ENCODE results near the gene NCAPG2. TPM values are rescaled to one million over a fixed set of nuclear protein-coding genes. Genes with fewer than 3 reads are reported as not detected.
"Not testable (repeated sequence)": the region's sequence is repeated elsewhere in the genome, so short reads cannot be mapped to it uniquely, and the experiment has no call there.

NCAPG2 gene
- total RNA-seq, 4 donors from 2014 or later, result 4.2 to 6.2 (median 4.4) TPM

DNA sequence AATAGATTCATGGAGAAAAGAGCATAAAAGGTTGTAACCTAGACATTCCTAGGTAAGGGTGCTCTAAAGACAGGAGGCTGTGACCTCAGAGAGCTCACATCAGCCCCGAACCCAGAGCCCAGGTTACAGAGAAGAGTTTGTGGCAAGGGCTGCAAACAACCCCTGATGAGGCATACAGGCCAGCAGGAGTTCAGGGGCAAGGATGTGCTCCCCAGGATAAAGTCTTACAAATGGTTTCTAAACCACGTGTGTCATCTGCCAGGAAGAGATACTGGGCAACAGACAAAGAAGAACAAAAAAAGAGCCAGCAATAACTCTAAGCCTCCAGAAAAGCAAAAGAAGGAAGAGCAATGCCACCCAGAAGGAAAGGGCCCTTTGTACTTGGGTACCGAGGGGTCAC is 27.7 kb downstream of the NCAPG2 start:
- no peak overlapping the region for H3K27ac ChIP-seq (replicated peaks in 1 of 4)
- H3K36me3 ChIP-seq, result peaks cover 4 to 30% (median 7%) of the 10 kb centered on the region in 4 donors
- TF ChIP-seq, protein P1, sequence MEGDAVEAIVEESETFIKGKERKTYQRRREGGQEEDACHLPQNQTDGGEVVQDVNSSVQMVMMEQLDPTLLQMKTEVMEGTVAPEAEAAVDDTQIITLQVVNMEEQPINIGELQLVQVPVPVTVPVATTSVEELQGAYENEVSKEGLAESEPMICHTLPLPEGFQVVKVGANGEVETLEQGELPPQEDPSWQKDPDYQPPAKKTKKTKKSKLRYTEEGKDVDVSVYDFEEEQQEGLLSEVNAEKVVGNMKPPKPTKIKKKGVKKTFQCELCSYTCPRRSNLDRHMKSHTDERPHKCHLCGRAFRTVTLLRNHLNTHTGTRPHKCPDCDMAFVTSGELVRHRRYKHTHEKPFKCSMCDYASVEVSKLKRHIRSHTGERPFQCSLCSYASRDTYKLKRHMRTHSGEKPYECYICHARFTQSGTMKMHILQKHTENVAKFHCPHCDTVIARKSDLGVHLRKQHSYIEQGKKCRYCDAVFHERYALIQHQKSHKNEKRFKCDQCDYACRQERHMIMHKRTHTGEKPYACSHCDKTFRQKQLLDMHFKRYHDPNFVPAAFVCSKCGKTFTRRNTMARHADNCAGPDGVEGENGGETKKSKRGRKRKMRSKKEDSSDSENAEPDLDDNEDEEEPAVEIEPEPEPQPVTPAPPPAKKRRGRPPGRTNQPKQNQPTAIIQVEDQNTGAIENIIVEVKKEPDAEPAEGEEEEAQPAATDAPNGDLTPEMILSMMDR (IDR thresholded peaks at IDR 0.05), result no peak
- no peak for TF ChIP-seq POLR2A (IDR thresholded peaks at IDR 0.05; ENCODE audit: low read depth)
- no peak for TF ChIP-seq EP300 (IDR thresholded peaks at IDR 0.05)
- TF ChIP-seq POLR2AphosphoS5 (IDR thresholded peaks at IDR 0.05), result no peak
- no peak overlapping the region for H3K4me3 ChIP-seq
- no peaks in the 10 kb centered on the region for H3K9me3 ChIP-seq
- no peaks in the 10 kb centered on the region for H3K4me1 ChIP-seq
- no peaks in the 10 kb centered on the region for H3K27me3 ChIP-seq
- intact Hi-C loops (cut with DNase I), result no loop called here
- DNase-seq (ENCODE audit: extremely low spot score), result no peak
- 88% methylated on average over 3 of the region's 3 CpGs for WGBS

DNA sequence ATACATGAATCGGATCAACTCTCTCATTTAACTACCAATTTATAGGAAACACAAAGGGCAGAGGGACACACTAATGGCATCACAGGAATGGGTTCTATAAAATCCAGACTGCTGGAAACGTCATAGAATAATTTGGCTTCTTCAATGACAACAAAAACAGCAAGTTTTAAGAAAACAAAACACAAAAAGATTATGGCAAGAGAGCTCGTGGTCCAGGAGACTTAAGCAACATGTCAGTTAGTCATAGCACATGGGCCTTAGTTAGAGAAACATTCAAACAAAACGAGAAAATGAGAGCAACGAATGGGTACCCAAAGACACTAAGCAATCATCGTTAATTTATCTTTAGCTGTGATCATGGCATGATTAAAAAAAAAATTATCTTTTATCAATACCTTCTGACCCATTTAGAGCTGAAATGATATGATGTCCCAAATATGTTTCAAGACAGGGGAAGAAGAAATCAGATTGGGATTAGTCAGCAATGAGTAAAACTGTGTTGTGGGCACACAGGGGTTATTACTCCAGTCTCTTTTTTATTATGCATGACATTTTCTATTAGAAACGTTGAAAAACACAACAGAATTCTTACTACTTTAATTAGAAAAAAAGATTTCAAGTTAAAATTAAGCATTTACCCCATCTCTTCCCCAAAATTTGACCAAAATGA is 28.3 kb downstream of the NCAPG2 start:
- no peaks in the 10 kb centered on the region for H3K4me1 ChIP-seq
- intact Hi-C loops (cut with DNase I), result no loop called here

DNA sequence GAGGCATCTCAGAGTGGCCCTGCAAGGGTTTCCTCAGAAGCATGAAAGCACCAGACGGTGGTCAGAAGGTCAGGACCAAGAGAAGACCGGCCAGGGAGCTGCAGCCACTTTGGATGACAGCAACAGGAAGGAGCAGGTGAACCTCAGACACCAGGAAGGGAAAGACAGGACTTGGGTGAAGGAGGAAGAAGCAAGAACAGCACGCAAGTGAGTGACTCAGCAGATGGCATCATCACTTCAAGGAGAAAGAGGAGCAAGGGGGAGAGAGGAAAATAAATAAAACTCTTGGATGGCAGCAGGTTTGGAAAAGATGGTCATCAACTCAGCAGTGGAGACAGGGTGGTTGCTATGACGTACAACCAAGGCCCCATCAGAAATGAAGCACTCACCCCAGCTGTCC is 31.6 kb downstream of the NCAPG2 start:
- Histone ChIP-seq H3K27me3 (no peaks in the 10 kb centered on the region), H3K9me3 (no peaks in the 10 kb centered on the region), H3K27ac (replicated peaks in 1 of 4) (no peak overlapping the region), H3K36me3 (peaks cover 0 to 24% (median 6%) of the 10 kb centered on the region in 4 donors), H3K4me3 (no peak overlapping the region), H3K4me1 (no peaks in the 10 kb centered on the region)
- no peak for DNase-seq (ENCODE audit: extremely low spot score)
- WGBS, result 70% methylated on average over 4 of the region's 4 CpGs
- TF ChIP-seq, protein P1 (IDR thresholded peaks at IDR 0.05), result no peak
- no peak for TF ChIP-seq EP300 (IDR thresholded peaks at IDR 0.05)
- no peak for TF ChIP-seq POLR2AphosphoS5 (IDR thresholded peaks at IDR 0.05)
- TF ChIP-seq POLR2A (IDR thresholded peaks at IDR 0.05; ENCODE audit: low read depth), result no peak
- intact Hi-C loops (cut with DNase I), result no loop called here

More for the DNA sequence above, 28.3 kb downstream of the NCAPG2 start:
- no peak overlapping the region for H3K27ac ChIP-seq (replicated peaks in 1 of 4)
- WGBS, result 91% methylated on average over 7 of the region's 7 CpGs
- DNase-seq (ENCODE audit: extremely low spot score), result no peak
- TF ChIP-seq EP300 (IDR thresholded peaks at IDR 0.05) (no peak), POLR2AphosphoS5 (IDR thresholded peaks at IDR 0.05) (no peak), POLR2A (IDR thresholded peaks at IDR 0.05; ENCODE audit: low read depth) (no peak)
- TF ChIP-seq, protein P1 (IDR thresholded peaks at IDR 0.05), result no peak
- H3K9me3 ChIP-seq, result no peaks in the 10 kb centered on the region
- peaks cover 4 to 30% (median 7%) of the 10 kb centered on the region in 4 donors for H3K36me3 ChIP-seq
- H3K27me3 ChIP-seq, result no peaks in the 10 kb centered on the region
- H3K4me3 ChIP-seq, result no peak overlapping the region

DNA sequence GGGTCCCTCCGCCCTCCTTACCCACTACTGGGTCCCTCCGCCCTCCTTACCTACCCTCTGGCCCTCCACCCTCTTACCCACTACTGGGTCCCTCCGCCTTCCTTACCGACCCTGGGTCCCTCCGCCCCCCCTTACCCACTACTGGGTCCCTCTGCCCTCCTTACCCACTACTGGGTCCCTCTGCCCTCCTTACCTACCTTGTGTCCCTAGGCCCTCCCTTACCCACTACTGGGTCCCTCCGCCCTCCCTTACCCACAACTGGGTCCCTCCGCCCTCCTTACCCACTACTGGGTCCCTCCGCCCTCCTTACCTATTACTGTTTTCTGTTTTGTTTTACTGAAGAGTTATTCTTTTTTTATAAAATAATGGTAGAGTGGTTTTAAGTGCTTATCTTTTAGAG is 36.5 kb downstream of the NCAPG2 start:
- peaks cover 0 to 20% (median 10%) of the 10 kb centered on the region in 4 donors for H3K36me3 ChIP-seq
- 96% methylated on average over 8 of the region's 8 CpGs for WGBS
- intact Hi-C loops (cut with DNase I); H3K27me3 ChIP-seq; H3K9me3 ChIP-seq; H3K27ac ChIP-seq (replicated peaks in 1 of 4); DNase-seq (ENCODE audit: extremely low spot score); H3K4me3 ChIP-seq; H3K4me1 ChIP-seq: not testable (repeated sequence)

DNA sequence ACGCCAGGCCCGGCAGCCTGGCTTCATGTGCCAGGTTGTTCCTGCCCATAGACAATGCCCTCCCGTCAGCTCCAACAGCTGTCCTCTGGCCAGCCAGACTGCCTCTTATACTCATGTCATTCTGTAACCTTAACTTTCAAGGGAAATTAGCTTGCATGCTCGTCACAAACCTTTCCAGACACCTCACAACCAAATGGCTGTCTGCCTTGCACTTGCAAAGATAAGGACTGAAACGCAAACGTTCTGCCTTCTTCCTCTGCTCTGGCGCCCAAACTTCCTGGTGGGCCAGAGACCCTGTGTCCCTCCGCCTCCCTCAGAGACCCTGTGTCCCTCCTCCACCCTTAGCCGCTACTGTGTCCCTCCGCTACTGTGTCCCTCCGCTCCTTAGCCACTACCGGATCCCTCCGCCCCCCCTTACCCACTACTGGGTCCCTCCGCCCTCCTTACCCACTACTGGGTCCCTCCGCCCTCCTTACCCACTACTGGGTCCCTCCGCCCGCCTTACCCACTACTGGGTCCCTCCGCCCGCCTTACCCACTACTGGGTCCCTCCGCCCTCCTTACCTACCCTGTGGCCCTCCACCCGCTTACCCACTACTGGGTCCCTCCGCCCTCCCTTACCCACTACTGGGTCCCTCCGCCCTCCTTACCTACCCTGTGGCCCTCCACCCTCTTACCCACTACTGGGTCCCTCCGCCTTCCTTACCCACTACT is 37.5 kb downstream of the NCAPG2 start:
- 84% methylated on average over 11 of the region's 24 CpGs for WGBS
- H3K4me1 ChIP-seq; DNase-seq (ENCODE audit: extremely low spot score); H3K27me3 ChIP-seq; H3K27ac ChIP-seq (replicated peaks in 1 of 4); H3K9me3 ChIP-seq; H3K4me3 ChIP-seq; intact Hi-C loops (cut with DNase I): not testable (repeated sequence)
- H3K36me3 ChIP-seq, result peaks cover 0 to 24% (median 14%) of the 10 kb centered on the region in 4 donors
